Adrenal gland (tissue), 12 donors: Measurements from ENCODE around the gene CALCOCO2. TPM values are rescaled to one million over a fixed set of nuclear protein-coding genes. Genes with fewer than 3 reads are reported as not detected.

Source experiments
- DNase-seq, 7 donors: peaks; one replicate each; pipeline ENCODE4 v3.0.0-alpha.2; 2019 to 2020
- H3K27ac ChIP-seq, 5 donors: fragments of 200-600 bp; sonication (generic) in 4 of 5; 1 replicate in 3 of 5; 2 replicates in 2 of 5; pipeline versions ENCODE4 v1.5.1 to v1.8.0; 2016 to 2020; ENCODE audit warnings: mild to moderate bottlenecking in 1 of 5
- H3K27me3 ChIP-seq: fragments of 200-600 bp; 2 replicates; pipeline ENCODE4 v1.8.0; 2021
- H3K36me3 ChIP-seq, 2 donors: fragments of 200-600 bp; replicated peaks in 1 of 2; 1 replicate in 1 of 2; 2 replicates in 1 of 2; pipeline versions ENCODE4 v1.5.1 to v1.8.0; 2018 to 2022
- H3K4me1 ChIP-seq, 2 donors: fragments of 200-600 bp; replicated peaks in 1 of 2; 1 replicate in 1 of 2; 2 replicates in 1 of 2; pipeline versions ENCODE4 v1.5.1 to v1.8.0; 2018 to 2021
- H3K4me3 ChIP-seq, 4 donors: fragments of 200-600 bp; sonication (generic) in 3 of 4; one replicate each; pipeline ENCODE4 v1.5.1; 2016 to 2018
- H3K9me3 ChIP-seq, 3 donors: fragments of 200-600 bp; sonication (generic) in 1 of 3; replicated peaks in 1 of 3; 1 replicate in 2 of 3; 2 replicates in 1 of 3; pipeline versions ENCODE4 v1.5.1 to v1.8.0; 2016 to 2021
- POLR2A ChIP-seq, 2 donors: fragments of 450-650 bp; IDR thresholded peaks; one replicate each; pipeline ENCODE4 v1.6.1; 2017; ENCODE audit warnings: antibody characterized with exemption in 2 of 2, mild to moderate bottlenecking in 2 of 2, moderate library complexity in 1 of 2
- WGBS, 4 donors: extraction: QIAGEN DNeasy Blood & Tissue Kit in 2 of 4; methylation state at CpG; one replicate each; pipeline versions ENCODE4 v1.1.5 to v1.1.7; 2013 to 2017; 5-methylcytosine and 5-hydroxymethylcytosine counted together
- intact Hi-C, 2 donors: fragments of 100-400 bp; cut with DNase I; formaldehyde crosslinking; loops; one replicate each; pipeline versions ENCODE4 v1.14.1 to v1.15.0; 2022 to 2023
- polyA plus RNA-seq, 3 donors: library from polyadenylated mRNA; stranded (reverse); fragments of 200-250 nt in 2 of 3; fragments of 350-450 nt in 1 of 3; fragmentation: Illumina TruSeq in 1 of 3; extraction: RNeasy Lipid Tissue Mini Kit (QIAGEN cat#74804) in 1 of 3; gene quantifications; one replicate each; pipeline ENCODE4 v1.2.3, GENCODE V29; 2013 to 2014
- total RNA-seq, 9 donors: library from RNA; depleted of rRNA in 4 of 9; stranded (reverse); fragments of >200 nt in 4 of 9; fragments of 120-200 nt in 1 of 9; fragmentation: NEBNext Ultra II Directional in 1 of 9; extraction: Animal tissue kit (Norgen Biotek cat#: 25700) in 1 of 9; gene quantifications; one replicate each; pipeline versions ENCODE4 v1.1.0 to v1.2.4, GENCODE V29; 2013 to 2023
- TF ChIP-seq, protein P1 (sequence below), 6 experiments: fragments of 450-650 bp in 4 of 6; fragments of 200-600 bp in 2 of 6; sonication (generic) in 1 of 6; IDR thresholded peaks; 1 replicate in 5 of 6; 2 replicates in 1 of 6; pipeline versions ENCODE4 v1.5.1 to v1.8.0; 2016 to 2021; ENCODE audit warnings: antibody characterized with exemption in 6 of 6, mild to moderate bottlenecking in 2 of 6, moderate library complexity in 1 of 6
- donor health status: healthy with polysubstance abuse.
- donor health status: Bipolar disorder and iron deficiency.
- donor health status: DM: yes; HTN: yes; CAD: no.
- donor health status: DM: no; HTN: no; CAD: no.
- donor health status: DM: no; HTN: no; CAD: no.
- donor health status: DM: yes; HTN: yes; CAD: no.

CALCOCO2 gene
- total and polyA plus RNA-seq, 12 donors: 37.7 to 199 (median 124) TPM

DNA sequence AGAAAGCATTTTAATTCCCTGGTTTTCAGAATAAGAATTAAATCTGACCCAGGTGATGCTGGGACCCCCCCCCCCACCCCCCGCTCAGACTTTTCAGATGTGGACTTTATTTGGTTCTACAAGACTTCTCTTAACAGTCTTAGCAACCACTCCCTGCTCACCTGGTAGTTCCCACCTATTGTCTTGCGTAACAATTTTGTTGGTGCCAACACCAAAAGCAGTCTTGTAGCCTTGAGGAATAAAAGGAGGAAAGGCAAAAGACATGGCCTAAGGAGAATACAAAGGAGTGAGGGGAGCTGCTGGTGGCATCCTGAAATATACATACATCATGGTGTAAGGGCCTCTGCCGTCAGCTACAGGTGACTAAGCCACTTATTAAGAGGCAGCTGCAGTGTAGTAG is 18.8 kb upstream of the CALCOCO2 start:
- WGBS, 4 donors: 85 to 89% (median 87%) methylated on average over 3 of the region's 3 CpGs
- peaks cover 6 to 7% of the 10 kb centered on the region in 2 donors for H3K4me1 ChIP-seq
- no peak overlapping the region for H3K4me3 ChIP-seq
- intact Hi-C loops: loop anchor here in 1 of 2 donors (2.0 to 5.0 kb wide), 2 partner anchors 67 to 220 kb away; no protein-coding TSS in a partner anchor
- no peaks in the 10 kb centered on the region for H3K9me3 ChIP-seq
- H3K27ac ChIP-seq: no peak overlapping the region
- DNase-seq: no peak
- no peaks in the 10 kb centered on the region for H3K36me3 ChIP-seq
- TF ChIP-seq, protein P1, sequence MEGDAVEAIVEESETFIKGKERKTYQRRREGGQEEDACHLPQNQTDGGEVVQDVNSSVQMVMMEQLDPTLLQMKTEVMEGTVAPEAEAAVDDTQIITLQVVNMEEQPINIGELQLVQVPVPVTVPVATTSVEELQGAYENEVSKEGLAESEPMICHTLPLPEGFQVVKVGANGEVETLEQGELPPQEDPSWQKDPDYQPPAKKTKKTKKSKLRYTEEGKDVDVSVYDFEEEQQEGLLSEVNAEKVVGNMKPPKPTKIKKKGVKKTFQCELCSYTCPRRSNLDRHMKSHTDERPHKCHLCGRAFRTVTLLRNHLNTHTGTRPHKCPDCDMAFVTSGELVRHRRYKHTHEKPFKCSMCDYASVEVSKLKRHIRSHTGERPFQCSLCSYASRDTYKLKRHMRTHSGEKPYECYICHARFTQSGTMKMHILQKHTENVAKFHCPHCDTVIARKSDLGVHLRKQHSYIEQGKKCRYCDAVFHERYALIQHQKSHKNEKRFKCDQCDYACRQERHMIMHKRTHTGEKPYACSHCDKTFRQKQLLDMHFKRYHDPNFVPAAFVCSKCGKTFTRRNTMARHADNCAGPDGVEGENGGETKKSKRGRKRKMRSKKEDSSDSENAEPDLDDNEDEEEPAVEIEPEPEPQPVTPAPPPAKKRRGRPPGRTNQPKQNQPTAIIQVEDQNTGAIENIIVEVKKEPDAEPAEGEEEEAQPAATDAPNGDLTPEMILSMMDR (IDR thresholded peaks at IDR 0.05): no peak
- TF ChIP-seq POLR2A (IDR thresholded peaks at IDR 0.05): no peak
- H3K27me3 ChIP-seq: no peaks in the 10 kb centered on the region

DNA sequence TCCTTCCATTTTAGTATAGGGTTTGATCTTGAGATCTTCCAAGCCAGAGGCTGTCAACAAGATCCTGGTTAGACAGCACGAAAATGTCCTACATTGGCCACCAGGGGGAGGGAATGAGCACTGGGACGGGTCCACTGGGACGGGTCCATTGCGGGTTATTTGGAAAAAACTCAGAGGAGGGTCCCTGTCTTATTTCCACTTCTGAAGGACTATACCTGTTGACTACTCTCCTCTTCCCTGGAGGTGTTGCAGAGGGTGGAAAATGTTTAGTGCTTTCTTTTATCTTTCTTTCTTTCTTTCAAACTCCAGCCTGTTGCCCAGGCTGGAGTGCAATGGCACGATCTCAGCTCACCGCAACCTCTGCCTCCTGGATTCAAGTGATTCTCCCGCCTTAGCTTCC is 16.3 kb upstream of the CALCOCO2 start:
- Histone ChIP-seq H3K9me3 (no peaks in the 10 kb centered on the region), H3K4me3 (no peak overlapping the region), H3K4me1 (peaks cover 6 to 14% of the 10 kb centered on the region in 2 donors), H3K27ac (no peak overlapping the region), H3K36me3 (no peaks in the 10 kb centered on the region), H3K27me3 (no peaks in the 10 kb centered on the region)
- no peak for TF ChIP-seq POLR2A (IDR thresholded peaks at IDR 0.05)
- TF ChIP-seq, protein P1 (IDR thresholded peaks at IDR 0.05): peak; percentile 65 to 86 (median 81)
- DNase-seq: peak; percentile 43 to 77 (median 65)
- intact Hi-C loops: loop anchor here in 1 of 2 donors (5.0 kb wide), 1 partner anchor 218 kb away; no protein-coding TSS in a partner anchor
- 23 to 30% (median 28%) methylated on average over 7 of the region's 7 CpGs for WGBS, 4 donors

DNA sequence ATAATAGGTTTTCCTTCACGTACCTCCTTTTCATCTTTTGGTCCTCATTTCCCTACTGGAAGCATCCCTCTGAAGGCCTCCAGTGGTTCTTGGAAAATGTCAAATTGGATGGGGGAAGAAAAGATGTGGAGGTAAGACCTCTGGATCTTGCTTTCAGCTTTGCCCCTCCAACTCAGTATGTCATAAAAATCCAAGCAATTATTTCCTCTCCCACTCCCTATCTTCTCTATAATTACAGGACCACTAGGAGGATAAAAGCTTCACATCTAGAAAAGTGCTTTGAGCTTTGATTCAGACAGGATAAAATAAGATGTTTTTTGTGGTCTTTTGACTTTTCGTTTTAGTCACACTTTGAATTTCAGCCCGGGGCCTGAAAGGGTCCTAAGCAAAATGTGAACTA is 15.5 kb upstream of the CALCOCO2 start:
- intact Hi-C loops: loop anchor here in 1 of 2 donors (5.0 kb wide), 1 partner anchor 62 kb away; no protein-coding TSS in a partner anchor
- H3K27ac ChIP-seq: no peak overlapping the region
- no peaks in the 10 kb centered on the region for H3K27me3 ChIP-seq
- TF ChIP-seq, protein P1 (IDR thresholded peaks at IDR 0.05): no peak
- no peak for TF ChIP-seq POLR2A (IDR thresholded peaks at IDR 0.05)
- 68 to 73% (median 71%) methylated on average over 3 of the region's 3 CpGs for WGBS, 4 donors
- no peaks in the 10 kb centered on the region for H3K9me3 ChIP-seq
- peaks cover 6 to 14% of the 10 kb centered on the region in 2 donors for H3K4me1 ChIP-seq
- H3K4me3 ChIP-seq: no peak overlapping the region
- DNase-seq: no peak
- H3K36me3 ChIP-seq: no peaks in the 10 kb centered on the region

DNA sequence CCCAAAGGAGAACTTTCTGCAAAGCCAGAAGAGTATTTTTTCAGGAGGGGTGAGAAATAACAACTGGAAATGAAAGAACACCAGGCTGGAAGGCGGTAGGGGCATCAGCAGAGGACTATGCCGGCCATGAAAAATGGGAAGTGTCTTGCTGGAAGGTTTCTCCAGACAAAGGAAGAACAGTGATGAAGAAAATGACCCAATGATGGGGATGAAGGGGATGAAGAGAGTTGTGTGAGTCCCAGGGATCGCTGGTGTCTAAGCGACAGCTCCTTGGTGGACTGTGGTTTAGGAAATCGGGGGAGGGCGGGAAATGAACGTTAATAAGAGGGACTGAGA is 14.4 kb upstream of the CALCOCO2 start:
- DNase-seq: no peak
- H3K9me3 ChIP-seq: no peaks in the 10 kb centered on the region
- no peaks in the 10 kb centered on the region for H3K36me3 ChIP-seq
- TF ChIP-seq POLR2A (IDR thresholded peaks at IDR 0.05): no peak
- TF ChIP-seq, protein P1 (IDR thresholded peaks at IDR 0.05): no peak
- no peaks in the 10 kb centered on the region for H3K27me3 ChIP-seq
- WGBS, 4 donors: 8 to 11% (median 10%) methylated on average over 7 of the region's 7 CpGs
- intact Hi-C loops: loop anchor here in 1 of 2 donors (5.0 kb wide), 1 partner anchor 61 kb away; no protein-coding TSS in a partner anchor
- peaks cover 6 to 14% of the 10 kb centered on the region in 2 donors for H3K4me1 ChIP-seq
- peak overlapping the region in 1 of 5 donors; percentile 30 for H3K27ac ChIP-seq
- peak overlapping the region in 2 of 4 donors; percentile 9 to 43 for H3K4me3 ChIP-seq
